Measurements from ENCODE around the gene ZBED5. TPM values are rescaled to one million over a fixed set of nuclear protein-coding genes. Genes with fewer than 3 reads are reported as not detected.

ZBED5 gene
- total RNA-seq, 2 experiments from 2014 or later: 35.7 to 36.7 TPM

- intact Hi-C loops (cut with micrococcal nuclease): loop anchor here (2.0 kb wide), 1 partner anchor 51 kb away; the partner anchor contains the start of gene ZBED5
- Mint-ChIP-seq H3K27ac (peak overlapping the region; percentile 98), H3K9me3 (no peaks in the 10 kb centered on the region), H3K27me3 (no peaks in the 10 kb centered on the region), H3K4me1 (ENCODE audit: low read depth) (peaks cover 39% of the 10 kb centered on the region), H3K4me3 (peak overlapping the region; percentile 94), H3K36me3 (ENCODE audit: low read depth) (peaks cover 54% of the 10 kb centered on the region)
- POLR2A ChIA-PET: interaction anchor here (0.6 to 5.7 kb wide), 22 partner anchors 9 to 1207 kb away, joined by 3 to 134 read pairs (median 8); partner anchors contain the start of genes CTR9 and ZBED5
- TF ChIP-seq CTCF (IDR thresholded peaks at IDR 0.05): no peak
- CTCF ChIA-PET: interaction anchor here (1.0 to 3.3 kb wide), 4 partner anchors 15 to 220 kb away, joined by 3 to 25 read pairs (median 12); partner anchors contain the start of gene ZBED5
- no peak for ATAC-seq
- DNase-seq: no peak
Observed at GRCh38 chr11:10808235-10808552, 49.7 kb downstream of the ZBED5 start.

GRCh38 chr11:10807493-10808234, 50.2 kb downstream of the ZBED5 start:
- Mint-ChIP-seq H3K4me3 (peak overlapping the region; percentile 94), H3K9me3 (no peaks in the 10 kb centered on the region), H3K27ac (peak overlapping the region; percentile 98), H3K4me1 (ENCODE audit: low read depth) (peaks cover 43% of the 10 kb centered on the region), H3K36me3 (ENCODE audit: low read depth) (peaks cover 58% of the 10 kb centered on the region), H3K27me3 (no peaks in the 10 kb centered on the region)
- TF ChIP-seq CTCF (IDR thresholded peaks at IDR 0.05): no peak
- DNase-seq (peak; percentile 55), ATAC-seq (no peak)
- POLR2A ChIA-PET: interaction anchor here (1.0 to 5.7 kb wide), 16 partner anchors 9 to 136 kb away, joined by 3 to 134 read pairs (median 12); partner anchors contain the start of genes CTR9 and ZBED5
- intact Hi-C loops (cut with micrococcal nuclease): loop anchor here (2.0 kb wide), 1 partner anchor 51 kb away; the partner anchor contains the start of gene ZBED5
- CTCF ChIA-PET: interaction anchor here (1.0 to 3.3 kb wide), 3 partner anchors 15 to 220 kb away, joined by 3 to 25 read pairs (median 15); partner anchors contain the start of gene ZBED5

GRCh38 chr11:10806206-10806605, 51.6 kb downstream of the ZBED5 start:
- peak overlapping the region; percentile 98 for H3K27ac Mint-ChIP-seq
- intact Hi-C loops (cut with micrococcal nuclease): no loop called here
- no peaks in the 10 kb centered on the region for H3K27me3 Mint-ChIP-seq
- ChIA-PET CTCF (interaction anchor here (0.8 to 1.2 kb wide), 2 partner anchors 10 to 13 kb away, joined by 4 to 9 read pairs; no protein-coding TSS in a partner anchor), POLR2A (interaction anchor here (0.6 to 5.7 kb wide), 4 partner anchors 8 to 79 kb away, joined by 3 to 134 read pairs (median 60); partner anchors contain the start of gene ZBED5)
- H3K36me3 Mint-ChIP-seq (ENCODE audit: low read depth): peaks cover 71% of the 10 kb centered on the region
- no peak for TF ChIP-seq CTCF (IDR thresholded peaks at IDR 0.05)
- DNase-seq (no peak), ATAC-seq (no peak)
- H3K9me3 Mint-ChIP-seq: no peaks in the 10 kb centered on the region
- peaks cover 57% of the 10 kb centered on the region for H3K4me1 Mint-ChIP-seq (ENCODE audit: low read depth)
- H3K4me3 Mint-ChIP-seq: peak overlapping the region; percentile 94

- H3K27ac Mint-ChIP-seq: peak overlapping the region; percentile 90
- H3K27me3 Mint-ChIP-seq: no peaks in the 10 kb centered on the region
- ChIA-PET POLR2A (interaction anchor here (0.6 to 5.7 kb wide), 3 partner anchors 8 to 79 kb away, joined by 3 to 134 read pairs (median 117); partner anchors contain the start of gene ZBED5), CTCF (interaction anchor here (1.1 to 7.8 kb wide), 3 partner anchors 12 to 127 kb away, joined by 3 to 73 read pairs (median 9); no protein-coding TSS in a partner anchor)
- intact Hi-C loops (cut with micrococcal nuclease): no loop called here
- no peak for TF ChIP-seq CTCF (IDR thresholded peaks at IDR 0.05)
- H3K36me3 Mint-ChIP-seq (ENCODE audit: low read depth): peaks cover 76% of the 10 kb centered on the region
- DNase-seq (no peak), ATAC-seq (no peak)
- no peaks in the 10 kb centered on the region for H3K9me3 Mint-ChIP-seq
- H3K4me1 Mint-ChIP-seq (ENCODE audit: low read depth): peaks cover 62% of the 10 kb centered on the region
- peak overlapping the region; percentile 94 for H3K4me3 Mint-ChIP-seq
Observed at GRCh38 chr11:10805741-10806140, 52.1 kb downstream of the ZBED5 start.
